ENCODE data around the gene FRMD4B.

- no peak for TF ChIP-seq CTCF (IDR thresholded peaks at IDR 0.05)
- no peak for TF ChIP-seq EP300 (IDR thresholded peaks at IDR 0.05)
These were observed 7.6 kb downstream of the FRMD4B start for GRCh38 chr3:69378112-69378802.

Measured in ovary (tissue), 3 donors.